ENCODE data around the gene CEMIP.
"Not testable (repeated sequence)": the region's sequence is repeated elsewhere in the genome, so short reads cannot be mapped to it uniquely, and the experiment has no call there.

CEMIP gene

GRCh38 chr15:80953953-80954778, 175.0 kb downstream of the CEMIP start:
- DNase-seq (ENCODE audit: low spot score) = no peak

GRCh38 chr15:80955571-80956452, 176.6 kb downstream of the CEMIP start:
- DNase-seq (ENCODE audit: low spot score) = not testable (repeated sequence)

DNA sequence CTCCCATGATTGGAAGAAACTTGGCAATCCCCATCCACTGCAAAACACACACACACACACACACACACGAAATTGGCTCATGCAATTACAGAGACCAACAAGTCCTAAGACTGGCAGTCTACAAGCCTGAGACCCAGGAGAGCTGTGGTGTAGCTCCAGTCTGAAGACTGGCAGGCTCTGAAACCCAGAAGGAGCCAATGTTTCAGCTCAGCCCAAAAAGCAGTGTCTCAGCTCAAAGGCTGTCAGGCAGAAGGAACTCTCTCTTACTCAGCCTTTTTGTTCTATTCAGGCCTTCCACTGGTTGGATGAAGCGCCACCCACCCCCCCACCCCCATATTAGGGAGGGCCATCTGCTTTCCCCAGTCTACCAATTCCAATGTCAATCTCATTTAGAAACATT, 178.4 kb downstream of the CEMIP start:
- no peak for DNase-seq (ENCODE audit: low spot score)

- no peak for DNase-seq (ENCODE audit: low spot score)
Measured at GRCh38 chr15:80957976-80958375, 178.8 kb downstream of the CEMIP start.

DNA sequence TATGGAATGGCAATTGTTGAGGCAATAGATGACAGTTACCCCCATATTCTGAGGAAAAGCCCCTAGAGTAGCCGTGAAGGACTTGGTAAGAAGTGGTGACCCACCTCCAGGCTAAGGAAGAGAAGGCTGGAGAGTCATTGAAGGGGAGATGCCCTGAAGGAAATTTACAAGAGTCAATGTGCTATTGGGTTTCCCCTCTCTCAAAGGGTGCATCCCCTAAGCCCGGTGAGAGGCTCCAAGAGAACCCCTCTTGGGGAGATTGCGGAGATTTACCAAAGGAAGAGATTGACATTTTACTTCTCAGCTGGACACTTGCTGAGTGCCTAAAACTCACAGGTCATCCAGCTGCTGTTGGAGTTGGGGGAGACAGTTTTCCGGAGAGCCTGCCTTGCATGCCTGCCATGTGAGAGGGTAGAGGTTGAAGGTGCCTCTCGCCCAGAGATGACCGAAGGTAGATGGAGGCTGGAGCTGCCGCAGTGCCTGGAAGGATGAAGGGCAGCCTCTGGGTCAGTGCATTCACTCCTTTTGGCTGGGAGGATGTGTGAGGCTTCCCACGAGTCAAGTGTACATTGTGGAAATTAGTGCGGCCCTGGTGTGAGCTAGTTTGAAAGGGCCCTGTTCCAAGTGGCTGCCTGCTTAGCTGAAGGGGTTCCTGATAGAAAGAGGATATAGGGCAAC, 179.8 kb downstream of the CEMIP start:
- DNase-seq (ENCODE audit: low spot score) = no peak

GRCh38 chr15:80965454-80965853, 186.3 kb downstream of the CEMIP start:
- DNase-seq (ENCODE audit: low spot score) = not testable (repeated sequence)

DNA sequence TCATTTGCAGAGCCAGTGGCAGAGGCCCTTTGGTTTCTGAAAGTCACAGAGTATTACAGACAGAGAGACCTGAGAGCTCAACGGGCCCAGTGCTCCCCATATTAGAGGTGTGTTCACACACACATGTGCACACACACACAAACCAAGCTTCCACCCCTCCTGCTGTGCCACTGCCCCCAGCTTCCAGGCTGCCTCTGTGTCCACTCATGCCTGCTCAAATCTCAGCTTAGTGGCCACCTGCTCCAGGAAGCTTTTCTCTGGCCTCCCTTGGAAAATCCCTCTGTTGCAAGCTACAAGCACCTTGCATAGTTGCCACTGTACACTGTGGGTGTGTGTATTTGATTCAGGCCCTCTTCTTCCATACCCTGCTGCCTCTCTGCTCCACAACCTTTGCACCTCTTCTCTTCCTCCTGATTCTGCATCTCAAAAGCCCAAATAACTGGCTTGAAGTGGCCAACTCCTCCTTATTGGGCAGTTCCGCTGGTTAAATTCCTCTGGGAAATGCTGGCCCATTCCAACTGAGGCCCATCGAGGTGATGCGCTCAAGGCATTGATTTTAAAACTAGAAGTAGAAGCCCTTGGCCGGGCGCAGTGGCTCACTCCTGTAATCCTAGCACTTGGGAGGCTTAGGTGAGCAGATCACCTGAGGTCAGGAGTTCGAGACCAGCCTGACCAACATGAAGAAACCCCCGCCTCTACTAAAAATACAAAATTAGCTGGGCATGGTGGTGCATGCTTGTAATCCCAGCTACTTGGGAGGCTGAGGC, 187.4 kb downstream of the CEMIP start:
- DNase-seq (ENCODE audit: low spot score) = no peak

GRCh38 chr15:80967451-80967850, 188.3 kb downstream of the CEMIP start:
- no peak for DNase-seq (ENCODE audit: low spot score)

DNA sequence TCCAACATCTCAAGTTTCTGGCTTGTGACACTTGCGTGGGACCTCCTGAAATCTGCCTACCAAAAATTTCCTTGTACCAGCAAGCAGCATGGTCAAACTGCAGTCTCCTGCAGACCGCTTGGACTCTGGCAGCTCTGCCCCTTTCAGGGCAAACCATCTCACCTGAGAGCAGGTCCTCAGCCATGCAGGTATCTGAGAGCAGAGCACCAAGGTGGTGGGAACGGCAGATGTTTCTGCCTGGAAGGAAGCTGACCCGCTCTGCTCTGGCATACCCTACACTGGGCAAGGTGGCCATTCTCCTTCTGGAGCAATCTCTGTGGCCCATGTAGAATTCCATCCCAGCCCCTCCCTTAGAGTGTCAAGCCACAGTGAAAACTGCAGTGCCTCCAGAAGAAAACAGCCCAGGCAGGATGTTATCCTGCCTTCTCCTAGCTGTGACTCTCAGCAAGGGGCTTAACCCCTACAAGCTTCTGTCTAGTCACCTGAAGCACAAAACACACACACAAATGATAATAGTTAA, 188.9 kb downstream of the CEMIP start:
- DNase-seq (ENCODE audit: low spot score) = no peak

DNA sequence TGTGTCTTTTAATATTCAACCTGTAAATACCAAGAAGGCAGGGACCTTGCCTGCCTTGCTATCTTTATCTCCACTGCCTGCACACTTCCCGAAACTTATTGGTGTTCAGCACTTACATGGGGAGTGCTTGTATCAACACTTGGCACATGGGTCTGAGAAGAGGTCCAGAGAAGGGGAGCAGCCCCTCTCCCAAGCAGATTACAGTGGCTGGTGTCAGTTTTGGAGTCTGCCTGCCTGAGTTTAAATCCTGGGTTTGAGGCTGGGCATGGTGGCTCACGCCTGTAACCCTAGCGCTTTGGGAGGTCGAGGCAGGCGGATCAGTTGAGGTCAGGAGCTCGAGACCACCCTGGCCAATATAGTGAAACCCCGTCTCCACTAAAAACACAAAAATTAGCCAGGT, 190.1 kb downstream of the CEMIP start:
- DNase-seq (ENCODE audit: low spot score) = no peak

- DNase-seq (ENCODE audit: low spot score) = peak; percentile 43
Measured at GRCh38 chr15:80970018-80970657, 191.0 kb downstream of the CEMIP start.

- no peak for DNase-seq (ENCODE audit: low spot score)
Measured at GRCh38 chr15:80970658-80971057, 191.5 kb downstream of the CEMIP start.

DNA sequence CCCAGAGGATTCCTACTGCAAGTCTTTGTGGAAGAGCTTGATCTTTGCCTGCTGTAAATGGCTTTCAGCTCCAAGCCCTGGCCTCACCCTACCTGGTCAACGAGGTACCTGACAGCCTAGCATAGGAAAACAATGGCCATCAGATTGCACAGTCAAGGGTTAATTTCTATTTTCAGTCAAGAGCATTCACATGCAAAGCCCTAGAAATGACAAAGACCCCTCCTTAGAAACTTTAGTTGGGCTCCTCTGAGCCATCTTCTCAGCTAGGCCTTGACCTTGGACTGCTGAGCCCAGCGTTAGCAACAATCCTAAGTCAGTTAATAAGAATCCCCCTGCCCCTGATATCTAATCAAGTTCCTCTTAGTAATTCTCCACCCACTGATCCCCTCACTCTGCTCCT, 192.0 kb downstream of the CEMIP start:
- DNase-seq (ENCODE audit: low spot score) = no peak

DNA sequence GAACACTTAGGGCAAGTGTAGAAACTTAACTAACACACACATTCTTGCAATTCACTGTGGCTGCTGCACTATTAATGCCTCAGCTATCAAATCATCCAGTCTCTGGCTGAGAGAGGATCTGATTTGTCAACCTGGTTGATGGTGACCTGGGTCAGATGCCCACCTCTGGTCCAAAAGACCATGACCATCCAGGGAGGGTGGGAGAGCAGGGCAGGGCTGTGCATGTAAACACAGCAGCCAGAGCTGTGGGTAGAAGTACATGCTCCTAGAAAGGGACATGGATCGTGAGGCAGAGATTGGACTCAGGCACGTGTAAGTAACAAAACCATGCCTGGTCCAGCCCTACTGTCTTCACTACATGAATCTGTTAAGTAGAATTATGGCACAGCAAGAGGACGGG, 193.1 kb downstream of the CEMIP start:
- no peak for DNase-seq (ENCODE audit: low spot score)

- DNase-seq (ENCODE audit: low spot score) = no peak
Measured at GRCh38 chr15:80974914-80975313, 195.7 kb downstream of the CEMIP start.

DNA sequence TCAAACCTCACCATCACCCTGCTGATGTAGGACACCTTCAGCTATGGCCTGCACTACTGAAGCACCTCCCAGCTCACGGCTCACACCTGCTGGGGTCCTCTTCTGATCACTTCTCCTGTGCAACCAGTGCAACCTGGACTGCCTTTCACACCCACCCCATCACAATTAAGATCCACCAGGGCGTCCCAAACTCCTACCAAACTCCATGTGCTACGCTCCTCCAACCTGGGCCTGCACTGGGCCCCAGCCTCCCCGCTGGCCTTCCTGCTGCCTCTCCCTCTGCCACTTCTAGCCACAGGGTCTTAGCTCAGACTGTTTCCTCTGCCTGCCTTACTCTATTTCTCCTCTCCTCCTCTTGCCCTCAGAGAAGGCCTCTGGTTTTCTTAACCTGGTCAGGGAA, 197.7 kb downstream of the CEMIP start:
- no peak for DNase-seq (ENCODE audit: low spot score)

- no peak for DNase-seq (ENCODE audit: low spot score)
Measured at GRCh38 chr15:80977627-80978036, 198.5 kb downstream of the CEMIP start.

DNA sequence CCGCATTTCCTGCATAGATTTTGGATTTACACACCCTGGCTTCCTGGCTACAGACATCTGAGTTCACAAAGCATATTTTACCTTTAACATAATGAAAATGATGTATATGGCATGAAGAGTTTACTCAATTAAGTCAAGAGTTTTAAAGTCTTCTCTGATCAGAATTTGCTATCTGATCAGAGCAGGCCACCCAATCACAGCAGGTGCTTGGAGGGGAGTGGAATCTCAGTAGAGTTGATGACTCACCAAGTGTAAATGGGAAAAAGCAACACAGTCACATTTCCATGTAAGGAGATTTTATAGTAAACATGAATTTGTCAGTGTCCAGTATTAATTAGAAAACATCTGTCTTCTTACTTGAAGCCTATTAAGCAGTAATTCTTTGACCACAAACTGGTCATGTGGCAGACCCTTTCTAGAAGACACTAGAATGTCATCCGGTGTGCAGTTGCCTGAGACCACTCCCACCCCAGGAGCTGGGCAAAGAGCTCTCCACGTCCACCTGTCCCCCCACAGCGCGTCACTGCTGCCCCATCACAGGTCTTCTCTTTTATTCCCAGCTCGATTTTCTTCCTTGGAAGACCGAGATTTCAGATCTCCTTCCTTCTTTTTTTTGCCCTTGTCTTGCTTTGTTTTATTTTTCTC, 199.6 kb downstream of the CEMIP start:
- DNase-seq (ENCODE audit: low spot score) = no peak

DNA sequence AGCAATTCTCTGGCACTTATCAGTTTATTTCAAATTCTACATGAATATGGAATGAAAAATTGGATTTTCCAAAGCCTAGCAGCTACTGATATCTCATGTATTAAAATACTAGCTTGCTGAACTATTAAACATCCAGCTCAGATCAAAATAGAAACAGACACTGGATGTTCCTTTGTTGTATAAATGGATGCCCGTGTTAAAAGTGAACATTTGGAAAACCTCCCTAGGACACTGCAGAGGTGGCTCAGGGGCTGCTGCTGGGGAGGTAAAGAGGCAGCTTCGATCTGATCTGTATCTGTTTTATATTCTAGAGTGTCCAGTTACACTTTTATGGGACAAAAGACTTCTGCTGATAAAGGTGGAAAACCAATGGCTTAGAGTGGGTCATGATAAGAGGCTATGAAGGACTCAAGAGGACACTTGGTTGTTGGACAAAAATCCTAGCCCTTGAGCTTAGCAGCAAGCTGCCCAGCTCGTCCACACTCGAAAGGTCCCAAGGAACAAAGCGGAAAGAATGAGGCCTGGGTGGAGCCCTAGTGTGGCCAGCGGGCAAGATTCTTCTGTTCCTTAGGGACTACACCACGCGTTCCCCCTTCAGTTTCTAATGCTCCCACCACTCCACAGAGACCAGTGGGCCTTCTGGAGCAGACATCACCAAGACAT, 200.5 kb downstream of the CEMIP start:
- no peak for DNase-seq (ENCODE audit: low spot score)

- no peak for DNase-seq (ENCODE audit: low spot score)
Measured at GRCh38 chr15:80982205-80982604, 203.0 kb downstream of the CEMIP start.

All from HuH-7.5 (cell line).